ENCODE measurements around the gene RRP15. TPM values are rescaled to one million over a fixed set of nuclear protein-coding genes. Genes with fewer than 3 reads are reported as not detected.

RRP15 gene
- polyA plus RNA-seq (4.9 to 15.8 TPM (median 9.0 TPM) in 3 replicates), polyA minus RNA-seq (2.1 to 5.3 TPM (median 2.4 TPM) in 3 replicates)
- polyA plus RNA-seq (2011; ENCODE audit: low read depth) = 60.5 TPM
- 4.7 and 6.9 TPM in 2 replicates for polyA plus RNA-seq (2011; cell fraction: cytosol; rRNA removed)
- polyA plus RNA-seq (2011; cell fraction: nucleus; rRNA removed) = 3.6 and 8.0 TPM in 2 replicates
- polyA plus RNA-seq (2012; ENCODE audit: low replicate concordance) = 12.5 and 18.5 TPM in 2 replicates
- polyA minus RNA-seq (2011; cell fraction: cytosol; rRNA and poly(A)+ RNA removed) = 3.5 TPM
- polyA minus RNA-seq (2011; cell fraction: nucleus; rRNA and poly(A)+ RNA removed) = 3.5 and 7.2 TPM in 2 replicates

GRCh38 chr1:218284917-218285635, at the start of gene RRP15:
Gene RRP15 (plus strand): TSS chr1:218285293. CDS start chr1:218285317, 24 bp downstream.
- H3K36me3 ChIP-seq (ENCODE audit: control insufficient read depth in 2 of 2, extremely low read depth in 1 of 2, insufficient read depth in 2 of 2, low read length in 2 of 2) = no peaks in the 10 kb centered on the region
- no peaks in the 10 kb centered on the region for H3K9me3 ChIP-seq (ENCODE audit: control insufficient read depth, low read depth, low read length)
- DNase-seq (ENCODE audit: low read depth, low spot score) (peak; percentile 15), FAIRE-seq (no peak)
- H3K79me2 ChIP-seq (ENCODE audit: control insufficient read depth, insufficient read depth, low read length) = peaks cover 47% of the 10 kb centered on the region
- H3K27ac ChIP-seq (ENCODE audit: control insufficient read depth, insufficient read depth, low read length) = peak within 1 kb of the TSS; percentile 91
- H2AFZ ChIP-seq (ENCODE audit: control insufficient read depth, low read length) = peak within 1 kb of the TSS; percentile 100
- dilution Hi-C loops (cut with MboI; ENCODE audit: extremely low pct_ligation_motif_present, low sequenced_read_pairs) = no loop called here
- H3K9ac ChIP-seq (ENCODE audit: control insufficient read depth, extremely low read depth, insufficient read depth, low read length) = peak within 1 kb of the TSS; percentile 96
- H3K4me3 ChIP-seq (ENCODE audit: control insufficient read depth in 2 of 3, extremely low read depth in 1 of 3, insufficient read depth in 2 of 3, low read depth in 1 of 3, low read length in 3 of 3) = peak within 1 kb of the TSS; percentile 91 to 100 (median 100)
- H3K27me3 ChIP-seq (ENCODE audit: control insufficient read depth, extremely low read depth, insufficient read depth, low read length) = no peaks in the 10 kb centered on the region
- no peak for TF ChIP-seq EZH2 (IDR thresholded peaks at IDR 0.05; ENCODE audit: low read length)
- no peak for TF ChIP-seq CTCF (optimal IDR thresholded peaks at IDR 0.05 in 1 of 3, IDR thresholded peaks at IDR 0.05 in 1 of 3, conservative IDR thresholded peaks at IDR 0.05 in 1 of 3; ENCODE audit: extremely low read depth in 1 of 3, insufficient read depth in 2 of 3, low read length in 3 of 3)
- H3K9me1 ChIP-seq (ENCODE audit: control insufficient read depth, extremely low read depth, insufficient read depth, low read length) = no peaks in the 10 kb centered on the region
- H3K4me2 ChIP-seq (ENCODE audit: control insufficient read depth, extremely low read depth, insufficient read depth, low read depth, low read length) = peak within 1 kb of the TSS; percentile 85
- no peaks in the 10 kb centered on the region for H4K20me1 ChIP-seq (ENCODE audit: control insufficient read depth, extremely low read depth, insufficient read depth, low read length)
- peaks cover 15% of the 10 kb centered on the region for H3K4me1 ChIP-seq (ENCODE audit: control insufficient read depth, extremely low read depth, insufficient read depth, low read length)

- Histone ChIP-seq H3K4me2 (ENCODE audit: control insufficient read depth, extremely low read depth, insufficient read depth, low read depth, low read length) (no peak overlapping the region), H3K36me3 (ENCODE audit: control insufficient read depth in 2 of 2, extremely low read depth in 1 of 2, insufficient read depth in 2 of 2, low read length in 2 of 2) (no peaks in the 10 kb centered on the region), H3K79me2 (ENCODE audit: control insufficient read depth, insufficient read depth, low read length) (no peaks in the 10 kb centered on the region), H3K9me3 (ENCODE audit: control insufficient read depth, low read depth, low read length) (no peaks in the 10 kb centered on the region), H2AFZ (ENCODE audit: control insufficient read depth, low read length) (no peak overlapping the region), H3K4me1 (ENCODE audit: control insufficient read depth, extremely low read depth, insufficient read depth, low read length) (no peaks in the 10 kb centered on the region), H3K9me1 (ENCODE audit: control insufficient read depth, extremely low read depth, insufficient read depth, low read length) (no peaks in the 10 kb centered on the region), H3K27me3 (ENCODE audit: control insufficient read depth, extremely low read depth, insufficient read depth, low read length) (no peaks in the 10 kb centered on the region), H3K4me3 (ENCODE audit: control insufficient read depth in 2 of 3, extremely low read depth in 1 of 3, insufficient read depth in 2 of 3, low read depth in 1 of 3, low read length in 3 of 3) (no peak overlapping the region), H4K20me1 (ENCODE audit: control insufficient read depth, extremely low read depth, insufficient read depth, low read length) (no peaks in the 10 kb centered on the region), H3K27ac (ENCODE audit: control insufficient read depth, insufficient read depth, low read length) (no peak overlapping the region), H3K9ac (ENCODE audit: control insufficient read depth, extremely low read depth, insufficient read depth, low read length) (no peak overlapping the region)
- DNase-seq (ENCODE audit: low read depth, low spot score) (no peak), FAIRE-seq (no peak)
- no peak for TF ChIP-seq EZH2 (IDR thresholded peaks at IDR 0.05; ENCODE audit: low read length)
- TF ChIP-seq CTCF (optimal IDR thresholded peaks at IDR 0.05 in 1 of 3, IDR thresholded peaks at IDR 0.05 in 1 of 3, conservative IDR thresholded peaks at IDR 0.05 in 1 of 3; ENCODE audit: extremely low read depth in 1 of 3, insufficient read depth in 2 of 3, low read length in 3 of 3) = no peak
- dilution Hi-C loops (cut with MboI; ENCODE audit: extremely low pct_ligation_motif_present, low sequenced_read_pairs) = no loop called here
These were observed 42.9 kb upstream of the RRP15 start for GRCh38 chr1:218242171-218242570.

Data from keratinocyte (primary cell).